AG09319 (cell line): ENCODE data around the gene RPF1.

Source experiments
- DNase-seq: peaks from one replicate; pipeline ENCODE4 v3.0.0-alpha.2; 2010; ENCODE audit warnings: low read depth; ENCODE audit errors: extremely low read depth
- CTCF ChIP-seq: IDR thresholded peaks from 2 replicates; pipeline ENCODE4 v1.5.1; 2011; ENCODE audit warnings: low read depth, mild to moderate bottlenecking, inconsistent platforms, low read length, moderate library complexity

RPF1 gene

GRCh38 chr1:84478876-84479868, at the start of gene RPF1:
Gene RPF1 (plus strand): TSS chr1:84479266. CDS start chr1:84479282, 16 bp downstream.
- no peak for TF ChIP-seq CTCF
- peak; percentile 35 for DNase-seq

GRCh38 chr1:84430546-84430945, 48.5 kb upstream of the RPF1 start:
- TF ChIP-seq CTCF = no peak
- DNase-seq = no peak

GRCh38 chr1:84433258-84434080, 45.6 kb upstream of the RPF1 start:
- DNase-seq = peak; percentile 55
- TF ChIP-seq CTCF = peak; percentile 72

GRCh38 chr1:84434081-84434769, 44.8 kb upstream of the RPF1 start:
- TF ChIP-seq CTCF = no peak
- DNase-seq = no peak

GRCh38 chr1:84434801-84435549, 44.1 kb upstream of the RPF1 start:
- no peak for TF ChIP-seq CTCF
- DNase-seq = no peak

GRCh38 chr1:84436876-84437655, 42.0 kb upstream of the RPF1 start:
- no peak for TF ChIP-seq CTCF
- no peak for DNase-seq
